Vagina (tissue), 2 donors: ENCODE results near the gene PPP2R3A. TPM values are rescaled to one million over a fixed set of nuclear protein-coding genes. Genes with fewer than 3 reads are reported as not detected.

Experiments
- DNase-seq, 2 donors: peaks; one replicate each; pipeline ENCODE4 v3.0.0-alpha.2; 2017; ENCODE audit errors: extremely low spot score in 2 of 2
- H3K27ac ChIP-seq: fragments of 200-600 bp; sonication (generic); one replicate; pipeline ENCODE4 v1.5.1; 2019
- H3K27me3 ChIP-seq: fragments of 200-600 bp; sonication (generic); one replicate; pipeline ENCODE4 v1.5.1; 2019
- H3K36me3 ChIP-seq, 2 donors: fragments of 200-600 bp; sonication (generic); one replicate each; pipeline ENCODE4 v1.5.1; 2017 to 2019
- H3K4me1 ChIP-seq: fragments of 200-600 bp; sonication (generic); one replicate; pipeline ENCODE4 v1.5.1; 2019
- H3K4me3 ChIP-seq, 2 donors: fragments of 200-600 bp; sonication (generic); 1 replicate in 1 of 2; 2 replicates in 1 of 2; pipeline ENCODE4 v1.5.1; 2016 to 2019
- H3K9me3 ChIP-seq: fragments of 200-600 bp; sonication (generic); one replicate; pipeline ENCODE4 v1.5.1; 2019
- CTCF ChIP-seq, 3 experiments: fragments of 450-650 bp in 2 of 3; fragments of 200-600 bp in 1 of 3; sonication (generic) in 1 of 3; IDR thresholded peaks; one replicate each; pipeline ENCODE4 v1.5.1; 2017 to 2019; ENCODE audit warnings: antibody characterized with exemption in 3 of 3, mild to moderate bottlenecking in 2 of 3, moderate library complexity in 2 of 3
- POLR2A ChIP-seq, 2 donors: fragments of 450-650 bp; IDR thresholded peaks; one replicate each; pipeline ENCODE4 v1.6.1; 2017; ENCODE audit warnings: antibody characterized with exemption in 2 of 2, mild to moderate bottlenecking in 2 of 2, moderate library complexity in 2 of 2
- POLR2AphosphoS5 ChIP-seq, 2 donors: sonication (generic); formaldehyde crosslinking; IDR thresholded peaks; one replicate each; pipeline ENCODE4 v1.9.0; 2017; ENCODE audit warnings: antibody characterized with exemption in 2 of 2, mild to moderate bottlenecking in 2 of 2, low read depth in 1 of 2; ENCODE audit not compliant: insufficient read depth in 1 of 2
- intact Hi-C: fragments of 100-400 bp; cut with DNase I; formaldehyde crosslinking; loops from one replicate; pipeline ENCODE4 v1.15.1; 2023
- total RNA-seq: library from RNA; depleted of rRNA; stranded (reverse); fragments of >200 nt; gene quantifications from one replicate; pipeline ENCODE4 v1.2.3, GENCODE V29; 2016

The PPP2R3A gene
- total RNA-seq, 1 donor from 2014 or later, result 15.5 TPM

GRCh38 chr3:136042608-136043221, 77.2 kb downstream of the PPP2R3A start:
- no peaks in the 10 kb centered on the region for H3K4me1 ChIP-seq
- no peak overlapping the region for H3K4me3 ChIP-seq
- DNase-seq, result no peak
- no peaks in the 10 kb centered on the region for H3K9me3 ChIP-seq
- intact Hi-C loops, result loop anchor here (10.0 kb wide), 1 partner anchor 128 kb away; no protein-coding TSS in a partner anchor
- TF ChIP-seq POLR2AphosphoS5 (IDR thresholded peaks at IDR 0.05; ENCODE audit: insufficient read depth in 1 of 2, low read depth in 1 of 2) (no peak), CTCF (IDR thresholded peaks at IDR 0.05) (peak in 1 of 3 experiments; percentile 43), POLR2A (IDR thresholded peaks at IDR 0.05) (no peak)
- H3K27ac ChIP-seq, result no peak overlapping the region
- H3K27me3 ChIP-seq, result no peaks in the 10 kb centered on the region
- peaks cover 0 to under 1% of the 10 kb centered on the region in 2 donors for H3K36me3 ChIP-seq

DNA sequence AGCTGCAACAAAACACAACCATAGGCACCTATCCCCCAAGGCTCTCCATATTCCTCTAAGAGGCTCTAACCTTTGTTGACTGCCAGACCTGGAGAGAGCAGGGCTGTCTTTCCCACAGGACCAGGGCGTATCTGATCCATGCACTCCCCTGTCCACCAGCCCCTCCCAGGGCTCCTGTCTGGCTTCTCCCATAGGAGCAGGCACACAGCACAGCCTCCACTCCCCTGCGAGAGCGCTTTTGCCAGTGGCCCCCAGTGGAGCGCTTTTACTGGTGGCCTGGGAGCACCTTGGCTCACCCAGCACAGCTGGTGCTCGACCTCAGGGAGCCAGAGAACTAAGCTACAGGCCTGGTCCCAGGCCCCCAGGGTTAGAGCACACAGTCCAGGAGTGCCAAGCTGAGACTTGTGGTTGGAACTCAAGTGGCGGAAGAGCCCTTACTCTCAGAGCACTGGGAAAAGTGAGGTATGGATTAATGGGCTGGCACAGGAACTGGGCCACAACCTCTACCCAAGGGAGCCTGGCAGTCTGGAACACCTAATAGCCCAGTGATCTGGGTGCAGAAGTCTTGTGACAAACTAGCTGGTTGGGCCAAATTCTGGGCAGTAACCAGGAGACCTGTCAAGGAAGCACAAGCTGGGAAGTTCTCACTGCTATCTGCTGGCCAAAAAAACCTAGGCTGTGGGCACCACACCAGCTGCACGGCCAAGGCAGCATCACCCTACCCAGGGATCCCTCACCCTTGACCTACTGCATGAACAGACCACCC, 79.6 kb downstream of the PPP2R3A start:
- Histone ChIP-seq H3K4me3 (no peak overlapping the region), H3K9me3 (no peaks in the 10 kb centered on the region), H3K27ac (no peak overlapping the region), H3K4me1 (no peaks in the 10 kb centered on the region), H3K36me3 (peaks cover 0 to 12% of the 10 kb centered on the region in 2 donors), H3K27me3 (no peaks in the 10 kb centered on the region)
- no peak for DNase-seq
- intact Hi-C loops, result loop anchor here (10.0 kb wide), 1 partner anchor 130 kb away; no protein-coding TSS in a partner anchor
- TF ChIP-seq POLR2A (IDR thresholded peaks at IDR 0.05) (no peak), POLR2AphosphoS5 (IDR thresholded peaks at IDR 0.05; ENCODE audit: insufficient read depth in 1 of 2, low read depth in 1 of 2) (no peak), CTCF (IDR thresholded peaks at IDR 0.05) (no peak)

- intact Hi-C loops, result loop anchor here (10.0 kb wide), 1 partner anchor 133 kb away; no protein-coding TSS in a partner anchor
- Histone ChIP-seq H3K9me3 (no peaks in the 10 kb centered on the region), H3K27ac (no peak overlapping the region), H3K4me1 (no peaks in the 10 kb centered on the region), H3K36me3 (peaks cover 0 to 13% of the 10 kb centered on the region in 2 donors), H3K4me3 (no peak overlapping the region), H3K27me3 (no peaks in the 10 kb centered on the region)
- TF ChIP-seq CTCF (IDR thresholded peaks at IDR 0.05) (no peak), POLR2A (IDR thresholded peaks at IDR 0.05) (no peak)
- DNase-seq, result no peak
These were observed 82.5 kb downstream of the PPP2R3A start for GRCh38 chr3:136048068-136048467.

GRCh38 chr3:136050250-136050649, 84.7 kb downstream of the PPP2R3A start:
- DNase-seq, result no peak
- intact Hi-C loops, result no loop called here
- no peaks in the 10 kb centered on the region for H3K9me3 ChIP-seq
- H3K36me3 ChIP-seq, result peaks cover 0 to 21% of the 10 kb centered on the region in 2 donors
- H3K4me1 ChIP-seq, result no peaks in the 10 kb centered on the region
- H3K27ac ChIP-seq, result no peak overlapping the region
- no peak for TF ChIP-seq POLR2A (IDR thresholded peaks at IDR 0.05)
- no peak for TF ChIP-seq CTCF (IDR thresholded peaks at IDR 0.05)
- no peak for TF ChIP-seq POLR2AphosphoS5 (IDR thresholded peaks at IDR 0.05; ENCODE audit: insufficient read depth in 1 of 2, low read depth in 1 of 2)
- H3K27me3 ChIP-seq, result no peaks in the 10 kb centered on the region
- no peak overlapping the region for H3K4me3 ChIP-seq

- Histone ChIP-seq H3K36me3 (peaks cover 0 to 13% of the 10 kb centered on the region in 2 donors), H3K27ac (no peak overlapping the region), H3K27me3 (no peaks in the 10 kb centered on the region), H3K4me3 (no peak overlapping the region), H3K9me3 (no peaks in the 10 kb centered on the region), H3K4me1 (no peaks in the 10 kb centered on the region)
- DNase-seq, result no peak
- intact Hi-C loops, result no loop called here
- TF ChIP-seq POLR2A (IDR thresholded peaks at IDR 0.05), result no peak
- TF ChIP-seq CTCF (IDR thresholded peaks at IDR 0.05), result no peak
- no peak for TF ChIP-seq POLR2AphosphoS5 (IDR thresholded peaks at IDR 0.05; ENCODE audit: insufficient read depth in 1 of 2, low read depth in 1 of 2)
These were observed 90.0 kb downstream of the PPP2R3A start for GRCh38 chr3:136055491-136055890.
